SK-N-SH (cell line): ENCODE measurements around the gene B4GALT6. TPM values are rescaled to one million over a fixed set of nuclear protein-coding genes. Genes with fewer than 3 reads are reported as not detected.

ENCODE experiments used
- CTCF ChIA-PET: fragments of 300-600, 350-600 bp; formaldehyde crosslinking; extraction: SDS; loops from one replicate; lab custom pipeline; 2021; lab: Yijun Ruan, JAX
- POLR2A ChIA-PET: fragments of 350-600 bp; sonication (Branson Sonifier 250); formaldehyde crosslinking; extraction: SDS; loops from one replicate; lab custom pipeline; 2020; ENCODE audit warnings: antibody characterized with exemption, inconsistent platforms; lab: Yijun Ruan, JAX
- DNase-seq: peaks from one replicate; pipeline ENCODE4 v3.0.0; 2012
- H2AFZ ChIP-seq: fragments of 200-600 bp; sonication (generic); 2 replicates; pipeline ENCODE4 v1.8.1; 2016; ENCODE audit warnings: antibody characterized with exemption, mild to moderate bottlenecking, low read depth
- H3F3A ChIP-seq: fragments of 200-600 bp; sonication (generic); replicated peaks from 2 replicates; pipeline ENCODE3; 2016; ENCODE audit warnings: antibody characterized with exemption, mild to moderate bottlenecking; ENCODE audit not compliant: insufficient read depth
- H3K27ac ChIP-seq, 2 experiments: fragments of 200-500 bp in 1 of 2; fragments of 200-600 bp in 1 of 2; sonication (Bioruptor generic) in 1 of 2; sonication (generic), shearing (Covaris generic) in 1 of 2; 2 replicates each; pipeline versions ENCODE4 v1.5.1 to v1.6.1; 2014 to 2016; ENCODE audit warnings: low read depth in 2 of 2, inconsistent platforms in 1 of 2, low read length in 1 of 2, mild to moderate bottlenecking in 1 of 2, mixed read lengths in 1 of 2
- H3K27me3 ChIP-seq: fragments of 200-600 bp; sonication (generic), shearing (Covaris generic); 2 replicates; pipeline ENCODE4 v1.6.1; 2016; ENCODE audit warnings: mixed run types; ENCODE audit not compliant: insufficient read depth
- H3K36me3 ChIP-seq, 2 experiments: fragments of 200-500 bp in 1 of 2; fragments of 200-600 bp in 1 of 2; sonication (Bioruptor generic) in 1 of 2; sonication (generic) in 1 of 2; replicated peaks in 1 of 2; 2 replicates each; pipeline versions ENCODE3 to v1.5.1; 2014 to 2016; ENCODE audit warnings: low read length in 1 of 2, mild to moderate bottlenecking in 1 of 2; ENCODE audit not compliant: insufficient read depth in 2 of 2, control insufficient read depth in 1 of 2
- H3K4me1 ChIP-seq, 2 experiments: fragments of 200-500 bp in 1 of 2; fragments of 200-600 bp in 1 of 2; sonication (Bioruptor generic) in 1 of 2; sonication (generic), shearing (Covaris generic) in 1 of 2; 2 replicates each; pipeline versions ENCODE4 v1.5.1 to v1.6.1; 2014 to 2016; ENCODE audit warnings: low read depth in 1 of 2, low read length in 1 of 2, mixed run types in 1 of 2; ENCODE audit not compliant: insufficient read depth in 2 of 2, control insufficient read depth in 1 of 2
- H3K4me2 ChIP-seq: fragments of 200-600 bp; sonication (generic), shearing (Covaris generic); 2 replicates; pipeline ENCODE4 v1.6.1; 2017; ENCODE audit warnings: mixed run types
- H3K4me3 ChIP-seq, 2 experiments: fragments of 200-500 bp in 1 of 2; fragments of 200-600 bp in 1 of 2; sonication (Bioruptor generic) in 1 of 2; sonication (generic), shearing (Covaris generic) in 1 of 2; 2 replicates each; pipeline versions ENCODE4 v1.5.1 to v1.8.1; 2014 to 2016; ENCODE audit warnings: low read depth in 2 of 2, inconsistent platforms in 1 of 2, low read length in 1 of 2, mild to moderate bottlenecking in 1 of 2, mixed read lengths in 1 of 2, moderate library complexity in 1 of 2
- H3K79me2 ChIP-seq: fragments of 200-600 bp; sonication (generic); 2 replicates; pipeline ENCODE4 v1.8.1; 2017; ENCODE audit warnings: mild to moderate bottlenecking; ENCODE audit not compliant: insufficient read depth
- H3K9ac ChIP-seq: fragments of 200-600 bp; sonication (generic); 2 replicates; pipeline ENCODE4 v1.6.1; 2017; ENCODE audit warnings: mixed run types
- H3K9me2 ChIP-seq: fragments of 200-600 bp; sonication (generic); 2 replicates; pipeline ENCODE4 v1.6.1; 2017; ENCODE audit warnings: mixed run types
- H3K9me3 ChIP-seq: fragments of 200-600 bp; sonication (generic); 2 replicates; pipeline ENCODE4 v1.6.1; 2017; ENCODE audit warnings: mixed run types, mild to moderate bottlenecking, moderate library complexity
- H4K20me1 ChIP-seq: fragments of 200-600 bp; sonication (generic); 2 replicates; pipeline ENCODE4 v1.6.1; 2017; ENCODE audit warnings: mild to moderate bottlenecking, mixed run types; ENCODE audit not compliant: insufficient read depth
- CHD2 ChIP-seq: fragments of 150-350 bp; IDR thresholded peaks from 2 replicates; pipeline ENCODE4 v1.6.1; 2018; ENCODE audit warnings: low read length; ENCODE audit not compliant: partially characterized antibody
- ELF1 ChIP-seq: IDR thresholded peaks from 2 replicates; pipeline ENCODE4 v1.4.0; 2012
- EZH2phosphoT487 ChIP-seq: fragments of 200-600 bp; sonication (generic); IDR thresholded peaks from 2 replicates; pipeline ENCODE4 v1.6.1; 2017; ENCODE audit warnings: low read depth, mixed run types, mild to moderate bottlenecking, antibody characterized with exemption, moderate library complexity, borderline replicate concordance
- FOXJ3 ChIP-seq: sonication (generic); formaldehyde crosslinking; IDR thresholded peaks from 2 replicates; pipeline ENCODE4 v1.5.1; 2020; ENCODE audit warnings: mild to moderate bottlenecking, missing genetic modification reagents
- GABPA ChIP-seq: IDR thresholded peaks from 2 replicates; pipeline ENCODE4 v1.4.0; 2012; ENCODE audit warnings: low read depth, mild to moderate bottlenecking
- IRF3 ChIP-seq: fragments of 150-350 bp; IDR thresholded peaks from 2 replicates; pipeline ENCODE4 v1.6.1; 2016; ENCODE audit warnings: mild to moderate bottlenecking, low read depth, low read length
- JUND ChIP-seq: IDR thresholded peaks from 2 replicates; pipeline ENCODE4 v1.4.0; 2012
- MXI1 ChIP-seq: IDR thresholded peaks from 2 replicates; pipeline ENCODE4 v1.6.1; 2012; ENCODE audit warnings: mild to moderate bottlenecking, low read depth, low read length, improper control_type of control experiment
- NFIC ChIP-seq: IDR thresholded peaks from 2 replicates; pipeline ENCODE4 v1.4.0; 2012; ENCODE audit warnings: borderline replicate concordance
- PBX3 ChIP-seq: IDR thresholded peaks from 2 replicates; pipeline ENCODE4; 2012
- POLR2AphosphoS5 ChIP-seq: IDR thresholded peaks from 2 replicates; pipeline ENCODE4 v1.6.1; 2012; ENCODE audit warnings: low read depth, low read length
- RAD21 ChIP-seq: IDR thresholded peaks from 2 replicates; pipeline ENCODE4 v1.6.1; 2012; ENCODE audit warnings: mild to moderate bottlenecking, low read length
- RCOR1 ChIP-seq: fragments of 150-350 bp; IDR thresholded peaks from 2 replicates; pipeline ENCODE4 v1.6.1; 2017; ENCODE audit warnings: antibody characterized with exemption, low read length
- RFX5 ChIP-seq: IDR thresholded peaks from 2 replicates; pipeline ENCODE4 v1.6.1; 2012; ENCODE audit warnings: mild to moderate bottlenecking, improper control_type of control experiment, low read length
- RXRA ChIP-seq: IDR thresholded peaks from 2 replicates; pipeline ENCODE4 v1.4.0; 2012; ENCODE audit warnings: low read depth, mild to moderate bottlenecking, borderline replicate concordance
- SIN3A ChIP-seq: IDR thresholded peaks from 2 replicates; pipeline ENCODE4 v1.6.1; 2012; ENCODE audit warnings: low read depth, mild to moderate bottlenecking, low read length, moderate library complexity, borderline replicate concordance
- TAF1 ChIP-seq: IDR thresholded peaks from 2 replicates; pipeline ENCODE4 v1.6.1; 2012; ENCODE audit warnings: low read depth, mild to moderate bottlenecking, low read length, moderate library complexity, borderline replicate concordance
- USF2 ChIP-seq: fragments of 150-350 bp; IDR thresholded peaks from 2 replicates; pipeline ENCODE4 v1.6.1; 2017; ENCODE audit warnings: antibody characterized with exemption, low read length, low read depth, borderline replicate concordance
- YY1 ChIP-seq: IDR thresholded peaks from 2 replicates; pipeline ENCODE4 v1.4.0; 2012; ENCODE audit warnings: low read depth, mild to moderate bottlenecking
- ZBTB33 ChIP-seq: IDR thresholded peaks from 2 replicates; pipeline ENCODE4 v1.4.0; 2012; ENCODE audit warnings: low read depth, borderline replicate concordance
- WGBS: methylation state at CpG from one replicate; pipeline ENCODE4 v1.1.6; 2017; ENCODE audit warnings: low lambda C conversion rate; 5-methylcytosine and 5-hydroxymethylcytosine counted together
- polyA plus RNA-seq, 3 experiments: library from polyadenylated mRNA; depleted of rRNA; stranded (reverse); fragments of >200 nt; gene quantifications; 2 replicates each; pipeline ENCODE4 v1.2.3, GENCODE V29; 2012

The B4GALT6 gene
- polyA plus RNA-seq, 1 of the 3 experiments (the other 2 are of a cell fraction): 3.1 TPM

GRCh38 chr18:31631526-31631925, 52.9 kb downstream of the B4GALT6 start:
- no peaks in the 10 kb centered on the region; the same call in 1 of the 2 replicates for H3K9me3 ChIP-seq
- CTCF ChIA-PET: no interaction called here
- H3K4me3 ChIP-seq: no peak overlapping the region
- H3K4me2 ChIP-seq: no peak overlapping the region
- POLR2A ChIA-PET: no interaction called here
- H3K27me3 ChIP-seq: no peaks in the 10 kb centered on the region
- 84% methylated on average over 1 of the region's 1 CpG for WGBS
- no peaks in the 10 kb centered on the region for H3F3A ChIP-seq
- DNase-seq: no peak
- no peaks in the 10 kb centered on the region for H4K20me1 ChIP-seq
- no peak for TF ChIP-seq POLR2AphosphoS5
- H3K9me2 ChIP-seq: no peaks in the 10 kb centered on the region
- peaks cover 0 to 2% of the 10 kb centered on the region in 2 experiments for H3K36me3 ChIP-seq
- H2AFZ ChIP-seq: no peak overlapping the region
- no peak overlapping the region for H3K27ac ChIP-seq
- no peaks in the 10 kb centered on the region for H3K79me2 ChIP-seq
- H3K9ac ChIP-seq: no peak overlapping the region
- H3K4me1 ChIP-seq: no peaks in the 10 kb centered on the region

GRCh38 chr18:31630549-31630948, 53.8 kb downstream of the B4GALT6 start:
- Histone ChIP-seq H3K9me2 (no peaks in the 10 kb centered on the region), H3K9me3 (no peaks in the 10 kb centered on the region; the same call in 1 of the 2 replicates), H4K20me1 (no peaks in the 10 kb centered on the region), H3K4me2 (no peak overlapping the region), H3K4me3 (no peak overlapping the region), H3F3A (no peaks in the 10 kb centered on the region), H3K27ac (no peak overlapping the region), H2AFZ (no peak overlapping the region), H3K36me3 (peaks cover 0 to 2% of the 10 kb centered on the region in 2 experiments), H3K79me2 (no peaks in the 10 kb centered on the region)
- DNase-seq: no peak
- CTCF ChIA-PET: interaction anchor here (1.4 kb wide), 1 partner anchor 20 kb away, joined by 3 read pairs; no protein-coding TSS in a partner anchor
- POLR2A ChIA-PET: no interaction called here
- TF ChIP-seq SIN3A (no peak), NFIC (no peak), RXRA (no peak), IRF3 (no peak), RAD21 (no peak), PBX3 (no peak), ELF1 (no peak), GABPA (no peak), YY1 (no peak), RFX5 (no peak), CHD2 (no peak), USF2 (no peak), TAF1 (no peak), MXI1 (no peak), EZH2phosphoT487 (no peak), ZBTB33 (no peak), JUND (no peak), RCOR1 (no peak), POLR2AphosphoS5 (no peak), FOXJ3 (no peak)
- TF ChIP-seq, all 33 proteins: peak for 0
- no peaks in the 10 kb centered on the region for H3K27me3 ChIP-seq
- no peak overlapping the region for H3K9ac ChIP-seq
- no peaks in the 10 kb centered on the region for H3K4me1 ChIP-seq
- 98% methylated on average over 4 of the region's 4 CpGs for WGBS
